Heart left ventricle (tissue), 16 donors: Measurements from ENCODE around the gene ATP6V1G1. TPM values are rescaled to one million over a fixed set of nuclear protein-coding genes. Genes with fewer than 3 reads are reported as not detected.

Source experiments
- ATAC-seq, 4 donors: fragments of 200-7000 bp; cut with Tn5 transposase; one replicate each; pipeline ENCODE4 v1.9.1; 2020 to 2022; ENCODE audit warnings: moderate library complexity in 4 of 4, mild to moderate bottlenecking in 3 of 4, moderate number of reproducible peaks in 1 of 4
- DNase-seq, 5 donors: peaks; one replicate each; pipeline ENCODE4 v3.0.0-alpha.2; 2020
- H3K27ac ChIP-seq, 12 donors: fragments of 200-600 bp; sonication (generic) in 4 of 12; one replicate each; pipeline versions ENCODE4 v1.5.0 to v1.8.0; 2016 to 2022; ENCODE audit warnings: mild to moderate bottlenecking in 2 of 12
- H3K27me3 ChIP-seq, 9 donors: fragments of 200-600 bp; sonication (generic) in 2 of 9; one replicate each; pipeline versions ENCODE4 v1.5.1 to v1.8.0; 2016 to 2022; ENCODE audit warnings: mild to moderate bottlenecking in 3 of 9
- H3K36me3 ChIP-seq, 9 donors: fragments of 200-600 bp; sonication (generic) in 2 of 9; one replicate each; pipeline versions ENCODE4 v1.5.0 to v1.8.0; 2018 to 2022; ENCODE audit warnings: mild to moderate bottlenecking in 2 of 9
- H3K4me1 ChIP-seq, 12 donors: fragments of 200-600 bp; sonication (generic) in 4 of 12; one replicate each; pipeline versions ENCODE4 v1.5.0 to v1.8.0; 2016 to 2022; ENCODE audit warnings: mild to moderate bottlenecking in 3 of 12
- H3K4me3 ChIP-seq, 12 donors: fragments of 200-600 bp; sonication (generic) in 4 of 12; one replicate each; pipeline versions ENCODE4 v1.5.0 to v1.8.0; 2017 to 2022; ENCODE audit warnings: mild to moderate bottlenecking in 9 of 12, moderate library complexity in 4 of 12
- H3K9me3 ChIP-seq, 12 donors: fragments of 200-600 bp; sonication (generic) in 4 of 12; one replicate each; pipeline versions ENCODE4 v1.5.0 to v1.8.0; 2016 to 2022; ENCODE audit warnings: mild to moderate bottlenecking in 1 of 12
- POLR2A ChIP-seq, 2 donors: fragments of 450-650 bp; IDR thresholded peaks; one replicate each; pipeline ENCODE4 v1.6.1; 2017; ENCODE audit warnings: antibody characterized with exemption in 2 of 2, mild to moderate bottlenecking in 2 of 2, moderate library complexity in 2 of 2
- WGBS, 4 donors: extraction: QIAGEN DNeasy Blood & Tissue Kit in 2 of 4; methylation state at CpG; one replicate each; pipeline versions ENCODE4 v1.1.5 to v1.1.7; 2013 to 2018; 5-methylcytosine and 5-hydroxymethylcytosine counted together
- intact Hi-C, 10 donors: fragments of 100-400 bp; cut with DNase I; formaldehyde crosslinking; loops; one replicate each; pipeline versions ENCODE4 v1.11.1 to v1.14.2; 2022
- polyA plus RNA-seq, 2 donors: library from polyadenylated mRNA; stranded (reverse); fragments of 200-250 nt; gene quantifications; one replicate each; pipeline ENCODE4 v1.2.3, GENCODE V29; 2013
- total RNA-seq, 9 donors: library from RNA; depleted of rRNA in 2 of 9; stranded (reverse); fragments of >200 nt in 2 of 9; fragmentation: NEBNext Ultra II Directional in 3 of 9; extraction: Animal tissue kit (Norgen Biotek cat#: 25700) in 3 of 9; gene quantifications; one replicate each; pipeline versions ENCODE4 v1.1.0 to v1.2.4, GENCODE V29; 2016 to 2023
- TF ChIP-seq, protein P1 (sequence below), 12 donors: fragments of 200-600 bp; sonication (generic) in 4 of 12; IDR thresholded peaks; one replicate each; pipeline versions ENCODE4 v1.5.0 to v1.8.0; 2018 to 2022; ENCODE audit warnings: antibody characterized with exemption in 12 of 12, mild to moderate bottlenecking in 5 of 12
- donor health status: ischemic (EF 13 %, LVEDD 7.1; RV severe dilation, severe dysfunction).
- donor health status: healthy with polysubstance abuse.
- donor health status: DM: no; HTN: yes; CAD: no.
- donor health status: DM: no; HTN: no; CAD: no.
- donor health status: ischemic (EF 25% LVEDD 6.9; RV normal size, moderate dysfunction).
- donor health status: ischemic (EF 25% LVEDD 5.7; RV mildly dilated, moderate dysfunction).
- donor health status: healthy.
- donor health status: DM: yes; HTN: yes; CAD: no.
- donor health status: ischemic (EF 35%, LVEDD 5.7; RV mildly dilated, moderate dysfunction).
- donor health status: nonischemic (EF 11% LVEDD 7.7; RV severe dilation, severe dysfunction).
- donor health status: DM: yes; HTN: yes; CAD: no.
- donor health status: PGD.
- donor health status: ischemic (EF 29% LVEDD 5.4; RV normal size, mild dysfunction).
- donor health status: nonischemic (EF 23%, LVEDD 6.1; RV moderate dilation, normal function).

Gene ATP6V1G1
- total and polyA plus RNA-seq, 11 donors = 58.1 to 136 (median 70.7) TPM

- no peak for DNase-seq
Observed at GRCh38 chr9:114545055-114545454, 42.5 kb upstream of the ATP6V1G1 start.

DNA sequence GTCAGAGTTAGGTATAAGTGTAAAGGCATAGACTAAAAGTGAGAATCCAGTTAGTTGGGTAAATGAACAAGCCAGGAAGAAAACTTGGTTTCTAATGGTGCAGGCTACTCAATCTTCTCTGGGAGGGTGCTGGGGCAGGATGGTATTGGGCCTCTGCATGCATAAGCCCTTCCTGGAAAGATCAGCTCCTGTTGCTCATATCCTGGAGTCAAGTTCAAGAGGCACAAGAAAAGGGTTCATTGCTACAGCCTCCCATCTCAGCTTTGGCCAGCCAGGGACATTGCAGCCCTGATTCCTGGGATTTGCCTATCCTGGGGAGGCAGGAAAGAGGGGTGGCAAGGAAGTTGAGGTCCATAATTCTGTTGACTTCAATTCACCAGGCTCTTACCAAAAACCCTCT lies 40.7 kb upstream of the ATP6V1G1 start:
- Histone ChIP-seq H3K4me1 (no peaks in the 10 kb centered on the region), H3K27ac (no peak overlapping the region), H3K4me3 (no peak overlapping the region), H3K36me3 (no peaks in the 10 kb centered on the region), H3K9me3 (peaks cover 0 to 2% (median 0%) of the 10 kb centered on the region in 12 donors), H3K27me3 (peaks cover 0 to 18% (median 2%) of the 10 kb centered on the region in 9 donors)
- DNase-seq (no peak), ATAC-seq (no peak)
- intact Hi-C loops = no loop called here
- TF ChIP-seq POLR2A (IDR thresholded peaks at IDR 0.05) = no peak
- TF ChIP-seq, protein P1, sequence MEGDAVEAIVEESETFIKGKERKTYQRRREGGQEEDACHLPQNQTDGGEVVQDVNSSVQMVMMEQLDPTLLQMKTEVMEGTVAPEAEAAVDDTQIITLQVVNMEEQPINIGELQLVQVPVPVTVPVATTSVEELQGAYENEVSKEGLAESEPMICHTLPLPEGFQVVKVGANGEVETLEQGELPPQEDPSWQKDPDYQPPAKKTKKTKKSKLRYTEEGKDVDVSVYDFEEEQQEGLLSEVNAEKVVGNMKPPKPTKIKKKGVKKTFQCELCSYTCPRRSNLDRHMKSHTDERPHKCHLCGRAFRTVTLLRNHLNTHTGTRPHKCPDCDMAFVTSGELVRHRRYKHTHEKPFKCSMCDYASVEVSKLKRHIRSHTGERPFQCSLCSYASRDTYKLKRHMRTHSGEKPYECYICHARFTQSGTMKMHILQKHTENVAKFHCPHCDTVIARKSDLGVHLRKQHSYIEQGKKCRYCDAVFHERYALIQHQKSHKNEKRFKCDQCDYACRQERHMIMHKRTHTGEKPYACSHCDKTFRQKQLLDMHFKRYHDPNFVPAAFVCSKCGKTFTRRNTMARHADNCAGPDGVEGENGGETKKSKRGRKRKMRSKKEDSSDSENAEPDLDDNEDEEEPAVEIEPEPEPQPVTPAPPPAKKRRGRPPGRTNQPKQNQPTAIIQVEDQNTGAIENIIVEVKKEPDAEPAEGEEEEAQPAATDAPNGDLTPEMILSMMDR (IDR thresholded peaks at IDR 0.05) = no peak

More at GRCh38 chr9:114545055-114545454, 42.5 kb upstream of the ATP6V1G1 start:
- ATAC-seq = no peak
- Histone ChIP-seq H3K9me3 (peaks cover 0 to 2% (median 0%) of the 10 kb centered on the region in 12 donors), H3K27me3 (peaks cover 0 to 18% (median 2%) of the 10 kb centered on the region in 9 donors), H3K4me1 (no peaks in the 10 kb centered on the region), H3K4me3 (no peak overlapping the region), H3K27ac (no peak overlapping the region), H3K36me3 (no peaks in the 10 kb centered on the region)
- no peak for TF ChIP-seq POLR2A (IDR thresholded peaks at IDR 0.05)
- TF ChIP-seq, protein P1 (IDR thresholded peaks at IDR 0.05) = no peak
- intact Hi-C loops = no loop called here
- 75 to 82% (median 80%) methylated on average over 5 of the region's 5 CpGs for WGBS, 4 donors

DNA sequence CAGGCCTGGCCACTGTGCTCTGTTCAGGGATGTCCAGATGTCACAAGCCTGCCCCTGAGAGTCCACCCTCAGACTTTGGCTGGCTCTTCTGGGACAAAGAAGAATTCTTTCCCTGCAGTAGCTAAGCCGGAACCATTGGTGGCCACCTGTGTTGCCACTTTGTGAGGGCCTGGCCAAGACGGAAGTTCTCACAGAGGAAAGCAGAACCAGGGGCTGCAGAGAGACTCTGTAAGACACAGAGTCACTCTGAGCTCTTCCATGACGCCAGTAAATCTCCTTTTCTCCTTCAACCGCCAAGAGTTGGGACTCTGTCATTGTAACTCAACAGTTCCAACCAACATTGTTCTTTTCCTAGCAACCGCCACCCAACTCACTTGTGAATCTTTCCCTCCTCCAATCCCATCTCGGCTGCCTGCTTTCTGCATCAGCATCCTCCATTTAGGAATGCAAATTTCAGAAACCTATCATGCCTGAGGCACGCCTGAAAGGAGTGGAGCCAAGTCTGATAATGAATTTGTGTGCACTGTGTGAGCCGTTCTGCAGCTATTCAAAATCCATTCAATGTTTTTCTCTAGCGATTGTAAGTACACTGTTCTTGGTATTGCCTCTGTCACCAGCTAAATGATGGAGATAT lies 37.8 kb upstream of the ATP6V1G1 start:
- H3K36me3 ChIP-seq = no peaks in the 10 kb centered on the region
- WGBS, 4 donors = 65 to 74% (median 68%) methylated on average over 8 to 9 of the region's 9 CpGs
- no peak for DNase-seq
- H3K9me3 ChIP-seq = peaks cover 0 to 2% (median 0%) of the 10 kb centered on the region in 12 donors
- TF ChIP-seq, protein P1 (IDR thresholded peaks at IDR 0.05) = no peak
- no peak for TF ChIP-seq POLR2A (IDR thresholded peaks at IDR 0.05)
- peaks cover 0 to 17% (median 2%) of the 10 kb centered on the region in 9 donors for H3K27me3 ChIP-seq
- H3K4me3 ChIP-seq = no peak overlapping the region
- ATAC-seq = no peak
- H3K4me1 ChIP-seq = no peaks in the 10 kb centered on the region
- intact Hi-C loops = no loop called here
- H3K27ac ChIP-seq = no peak overlapping the region

GRCh38 chr9:114551750-114552685 lies 35.6 kb upstream of the ATP6V1G1 start:
- H3K9me3 ChIP-seq = peaks cover 0 to 4% (median 0%) of the 10 kb centered on the region in 12 donors
- ATAC-seq (peak in 3 of 4 donors; percentile 58 to 99 (median 95)), DNase-seq (peak in 4 of 5 donors; percentile 55 to 78 (median 60))
- H3K27ac ChIP-seq = no peak overlapping the region
- 58 to 68% (median 62%) methylated on average over 6 of the region's 6 CpGs for WGBS, 4 donors
- peaks cover 0 to 13% (median 0%) of the 10 kb centered on the region in 9 donors for H3K27me3 ChIP-seq
- no peak overlapping the region for H3K4me3 ChIP-seq
- H3K4me1 ChIP-seq = peaks cover 0 to 8% (median 0%) of the 10 kb centered on the region in 12 donors
- no peaks in the 10 kb centered on the region for H3K36me3 ChIP-seq
- no peak for TF ChIP-seq POLR2A (IDR thresholded peaks at IDR 0.05)
- TF ChIP-seq, protein P1 (IDR thresholded peaks at IDR 0.05) = no peak
- intact Hi-C loops = no loop called here
